Measurements from ENCODE around the gene CACNA1G.

The CACNA1G gene

GRCh38 chr17:50642722-50643656 is 82.5 kb downstream of the CACNA1G start:
- DNase-seq (ENCODE audit: insufficient read length, low spot score), result no peak
- FAIRE-seq, result no peak

- no peak for FAIRE-seq
These were observed 85.5 kb downstream of the CACNA1G start for GRCh38 chr17:50645748-50646682.

GRCh38 chr17:50647187-50647586 is 86.7 kb downstream of the CACNA1G start:
- DNase-seq (ENCODE audit: insufficient read length, low spot score), result no peak
- no peak for FAIRE-seq

More at GRCh38 chr17:50645748-50646682, 85.5 kb downstream of the CACNA1G start:
- no peak for DNase-seq (ENCODE audit: insufficient read length, low spot score)

GRCh38 chr17:50649042-50649908 is 88.8 kb downstream of the CACNA1G start:
- FAIRE-seq (peak; percentile 65), DNase-seq (ENCODE audit: insufficient read length, low spot score) (no peak)

GRCh38 chr17:50651661-50652060 is 91.1 kb downstream of the CACNA1G start:
- FAIRE-seq (no peak), DNase-seq (ENCODE audit: insufficient read length, low spot score) (no peak)

GRCh38 chr17:50653738-50654137 is 93.2 kb downstream of the CACNA1G start:
- DNase-seq (ENCODE audit: insufficient read length, low spot score), result no peak
- FAIRE-seq, result no peak

- DNase-seq (ENCODE audit: insufficient read length, low spot score) (no peak), FAIRE-seq (no peak)
These were observed 96.0 kb downstream of the CACNA1G start for GRCh38 chr17:50656509-50656908.

GRCh38 chr17:50657054-50657453 is 96.5 kb downstream of the CACNA1G start:
- FAIRE-seq, result no peak
- no peak for DNase-seq (ENCODE audit: insufficient read length, low spot score)

- FAIRE-seq, result no peak
- no peak for DNase-seq (ENCODE audit: insufficient read length, low spot score)
These were observed 97.1 kb downstream of the CACNA1G start for GRCh38 chr17:50657627-50658026.

- FAIRE-seq (no peak), DNase-seq (ENCODE audit: insufficient read length, low spot score) (no peak)
These were observed 98.1 kb downstream of the CACNA1G start for GRCh38 chr17:50658616-50659015.

- FAIRE-seq (no peak), DNase-seq (ENCODE audit: insufficient read length, low spot score) (no peak)
These were observed 98.7 kb downstream of the CACNA1G start for GRCh38 chr17:50659179-50659578.

GRCh38 chr17:50660042-50660886 is 99.7 kb downstream of the CACNA1G start:
- DNase-seq (ENCODE audit: insufficient read length, low spot score) (no peak), FAIRE-seq (no peak)

- no peak for DNase-seq (ENCODE audit: insufficient read length, low spot score)
- FAIRE-seq, result no peak
These were observed 100.4 kb downstream of the CACNA1G start for GRCh38 chr17:50660887-50661345.

GRCh38 chr17:50661348-50661747 is 100.8 kb downstream of the CACNA1G start:
- DNase-seq (ENCODE audit: insufficient read length, low spot score), result no peak
- no peak for FAIRE-seq

GRCh38 chr17:50661795-50662391 is 101.4 kb downstream of the CACNA1G start:
- peak; percentile 85 for FAIRE-seq
- DNase-seq (ENCODE audit: insufficient read length, low spot score), result peak; percentile 95

GRCh38 chr17:50662632-50663225 is 102.2 kb downstream of the CACNA1G start:
- no peak for FAIRE-seq
- DNase-seq (ENCODE audit: insufficient read length, low spot score), result no peak

GRCh38 chr17:50663812-50664374 is 103.4 kb downstream of the CACNA1G start:
- FAIRE-seq (no peak), DNase-seq (ENCODE audit: insufficient read length, low spot score) (no peak)

- no peak for DNase-seq (ENCODE audit: insufficient read length, low spot score)
- FAIRE-seq, result no peak
These were observed 104.4 kb downstream of the CACNA1G start for GRCh38 chr17:50664788-50665458.

All from HTR-8/SVneo (cell line).